GM12892 (cell line): Measurements from ENCODE around the gene TRPV3.

Source experiments
- POLR2A ChIP-seq: IDR thresholded peaks from 2 replicates; pipeline ENCODE4 v1.6.1; 2011; ENCODE audit warnings: low read depth, low read length, control low read depth
- POLR2AphosphoS5 ChIP-seq: IDR thresholded peaks from 2 replicates; pipeline ENCODE4 v1.6.1; 2011; ENCODE audit warnings: low read depth, low read length, control low read depth
- TAF1 ChIP-seq: IDR thresholded peaks from 2 replicates; pipeline ENCODE4 v1.6.1; 2011; ENCODE audit warnings: low read depth, mild to moderate bottlenecking, control low read depth, low read length, borderline replicate concordance

GRCh38 chr17:3533752-3534151, 23.9 kb downstream of the TRPV3 start:
- TF ChIP-seq POLR2A (no peak), POLR2AphosphoS5 (no peak), TAF1 (no peak)
